ENCODE results near the gene BLID.
A peak's percentile ranks its signal among the peaks of the same experiment; 100 is the strongest.

Gene BLID

DNA sequence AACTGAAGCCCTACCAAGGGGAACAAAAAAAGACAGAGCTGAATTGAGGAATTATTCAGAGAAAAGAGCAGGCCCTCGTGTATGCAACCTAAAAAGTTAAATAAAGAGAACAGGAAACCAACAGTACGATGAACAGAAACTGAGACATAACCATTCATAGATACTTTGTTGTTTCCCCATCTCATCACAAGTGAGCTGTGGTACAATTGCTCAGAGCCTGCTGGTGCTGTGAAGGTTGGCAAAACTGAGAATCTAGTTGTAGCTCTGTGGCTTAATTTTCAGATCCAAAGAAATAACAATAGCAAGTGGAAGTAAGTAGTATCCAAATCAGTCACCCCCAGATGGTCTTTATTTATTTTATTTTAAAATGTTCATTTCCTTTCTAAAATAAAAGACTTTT, 37.7 kb upstream of the BLID start:
- peak overlapping the region; percentile 48 for H3K4me3 ChIP-seq (ENCODE audit: control insufficient read depth, low read depth, low read length)
- DNase-seq (ENCODE audit: low read depth): no peak
- TF ChIP-seq, protein P1, sequence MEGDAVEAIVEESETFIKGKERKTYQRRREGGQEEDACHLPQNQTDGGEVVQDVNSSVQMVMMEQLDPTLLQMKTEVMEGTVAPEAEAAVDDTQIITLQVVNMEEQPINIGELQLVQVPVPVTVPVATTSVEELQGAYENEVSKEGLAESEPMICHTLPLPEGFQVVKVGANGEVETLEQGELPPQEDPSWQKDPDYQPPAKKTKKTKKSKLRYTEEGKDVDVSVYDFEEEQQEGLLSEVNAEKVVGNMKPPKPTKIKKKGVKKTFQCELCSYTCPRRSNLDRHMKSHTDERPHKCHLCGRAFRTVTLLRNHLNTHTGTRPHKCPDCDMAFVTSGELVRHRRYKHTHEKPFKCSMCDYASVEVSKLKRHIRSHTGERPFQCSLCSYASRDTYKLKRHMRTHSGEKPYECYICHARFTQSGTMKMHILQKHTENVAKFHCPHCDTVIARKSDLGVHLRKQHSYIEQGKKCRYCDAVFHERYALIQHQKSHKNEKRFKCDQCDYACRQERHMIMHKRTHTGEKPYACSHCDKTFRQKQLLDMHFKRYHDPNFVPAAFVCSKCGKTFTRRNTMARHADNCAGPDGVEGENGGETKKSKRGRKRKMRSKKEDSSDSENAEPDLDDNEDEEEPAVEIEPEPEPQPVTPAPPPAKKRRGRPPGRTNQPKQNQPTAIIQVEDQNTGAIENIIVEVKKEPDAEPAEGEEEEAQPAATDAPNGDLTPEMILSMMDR (conservative IDR thresholded peaks at IDR 0.05; ENCODE audit: control insufficient read depth, insufficient read depth, low read depth, low read length): no peak

GRCh38 chr11:122150216-122151124, 34.5 kb upstream of the BLID start:
- TF ChIP-seq, protein P1 (conservative IDR thresholded peaks at IDR 0.05; ENCODE audit: control insufficient read depth, insufficient read depth, low read depth, low read length): no peak
- no peak for DNase-seq (ENCODE audit: low read depth)
- no peak overlapping the region for H3K4me3 ChIP-seq (ENCODE audit: control insufficient read depth, low read depth, low read length)

- DNase-seq (ENCODE audit: low read depth): no peak
- TF ChIP-seq, protein P1 (conservative IDR thresholded peaks at IDR 0.05; ENCODE audit: control insufficient read depth, insufficient read depth, low read depth, low read length): no peak
- H3K4me3 ChIP-seq (ENCODE audit: control insufficient read depth, low read depth, low read length): no peak overlapping the region
Measured at GRCh38 chr11:122149202-122149601, 33.2 kb upstream of the BLID start.

- TF ChIP-seq, protein P1 (conservative IDR thresholded peaks at IDR 0.05; ENCODE audit: control insufficient read depth, insufficient read depth, low read depth, low read length): no peak
- H3K4me3 ChIP-seq (ENCODE audit: control insufficient read depth, low read depth, low read length): no peak overlapping the region
- DNase-seq (ENCODE audit: low read depth): peak; percentile 51
Measured at GRCh38 chr11:122146475-122146874, 30.5 kb upstream of the BLID start.

DNA sequence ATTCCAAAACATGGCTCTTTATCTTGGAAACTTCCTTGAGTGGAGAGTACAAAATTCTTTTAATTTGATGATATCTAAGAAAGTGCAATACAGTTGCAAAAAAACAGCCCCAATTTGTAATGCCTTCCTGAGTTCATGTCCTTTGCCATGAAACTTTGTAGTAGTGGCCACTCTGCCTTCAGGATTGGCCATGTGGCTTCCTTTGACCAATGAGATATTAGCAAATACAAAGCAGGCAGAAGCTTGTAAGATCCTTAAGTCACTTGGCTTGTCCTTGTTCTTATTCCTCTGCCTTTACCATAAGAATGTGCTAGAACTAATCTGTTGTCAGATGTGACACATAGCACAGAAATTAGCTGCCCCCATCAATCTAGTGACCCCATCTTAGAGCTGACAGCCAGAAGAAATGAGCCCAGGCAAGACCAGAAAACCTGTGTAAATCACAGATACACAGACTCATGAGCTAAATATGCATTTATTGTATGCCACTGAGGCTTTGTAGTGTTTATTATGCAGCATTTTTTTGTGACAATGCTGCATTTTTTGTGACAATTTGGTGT, 29.8 kb upstream of the BLID start:
- TF ChIP-seq, protein P1 (conservative IDR thresholded peaks at IDR 0.05; ENCODE audit: control insufficient read depth, insufficient read depth, low read depth, low read length): no peak
- no peak overlapping the region for H3K4me3 ChIP-seq (ENCODE audit: control insufficient read depth, low read depth, low read length)
- DNase-seq (ENCODE audit: low read depth): peak; percentile 47

DNA sequence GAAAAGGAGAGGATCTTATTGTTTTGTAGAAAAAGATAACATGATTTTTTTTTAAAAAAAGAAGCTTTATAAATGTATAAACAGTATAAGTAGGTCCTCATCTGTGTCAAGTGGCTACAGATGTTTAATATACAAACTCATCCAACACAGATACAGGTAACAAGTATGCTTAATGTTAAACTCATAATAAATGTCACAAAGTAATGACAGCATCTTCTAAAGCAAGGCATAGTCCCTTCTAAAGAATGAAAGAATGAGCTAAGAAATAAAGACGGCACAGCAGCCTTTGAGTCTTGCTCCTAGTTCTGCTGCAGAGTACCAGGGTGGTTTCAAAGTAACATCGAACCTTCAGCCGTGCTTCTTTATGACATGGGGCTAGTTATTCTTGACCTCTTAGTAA, 28.7 kb upstream of the BLID start:
- no peak for DNase-seq (ENCODE audit: low read depth)
- TF ChIP-seq, protein P1 (conservative IDR thresholded peaks at IDR 0.05; ENCODE audit: control insufficient read depth, insufficient read depth, low read depth, low read length): no peak
- H3K4me3 ChIP-seq (ENCODE audit: control insufficient read depth, low read depth, low read length): no peak overlapping the region

Data from fibroblast of mammary gland (primary cell).